AG10803 (cell line): Measurements from ENCODE around the gene CYP2C8.
"Not testable (repeated sequence)": the region's sequence is repeated elsewhere in the genome, so short reads cannot be mapped to it uniquely, and the experiment has no call there.

ENCODE experiments used
- DNase-seq: peaks from one replicate; pipeline ENCODE4 v3.0.0; 2010; ENCODE audit warnings: low read depth
- H3K4me3 ChIP-seq: 2 replicates; pipeline ENCODE4 v1.5.1; 2011; ENCODE audit warnings: mild to moderate bottlenecking, low read length, control low read depth
- CTCF ChIP-seq: conservative IDR thresholded peaks from 2 replicates; pipeline ENCODE4 v1.5.1; 2011; ENCODE audit warnings: mild to moderate bottlenecking, low read length, control low read depth, inconsistent platforms

Gene CYP2C8

GRCh38 chr10:95069286-95069685 lies at the start of gene CYP2C8:
Gene CYP2C8, minus strand, starts transcription at chr10:95069497. Its CDS starts 95 bp downstream, at chr10:95069402.
- no peak within 1 kb of the TSS for H3K4me3 ChIP-seq
- TF ChIP-seq CTCF: no peak
- DNase-seq: no peak

GRCh38 chr10:95116869-95117269 lies 47.6 kb upstream of the CYP2C8 start:
- no peak overlapping the region for H3K4me3 ChIP-seq
- no peak for DNase-seq
- no peak for TF ChIP-seq CTCF

- not testable (repeated sequence) for DNase-seq
Measured at GRCh38 chr10:95110823-95111222, 41.5 kb upstream of the CYP2C8 start.

GRCh38 chr10:95097805-95098204 lies 28.5 kb upstream of the CYP2C8 start:
- no peak for DNase-seq
- H3K4me3 ChIP-seq: no peak overlapping the region
- TF ChIP-seq CTCF: no peak

More at GRCh38 chr10:95110823-95111222, 41.5 kb upstream of the CYP2C8 start:
- not testable (repeated sequence) for H3K4me3 ChIP-seq

GRCh38 chr10:95096143-95096542 lies 26.8 kb upstream of the CYP2C8 start:
- no peak for TF ChIP-seq CTCF
- H3K4me3 ChIP-seq: no peak overlapping the region
- no peak for DNase-seq

- H3K4me3 ChIP-seq, DNase-seq: not testable (repeated sequence)
Measured at GRCh38 chr10:95079626-95080025, 10.3 kb upstream of the CYP2C8 start.

GRCh38 chr10:95077556-95077955 lies 8.3 kb upstream of the CYP2C8 start:
- TF ChIP-seq CTCF: no peak
- DNase-seq: no peak
- no peak overlapping the region for H3K4me3 ChIP-seq

GRCh38 chr10:95071107-95071660 lies 1.9 kb upstream of the CYP2C8 start:
- DNase-seq: no peak
- no peak for TF ChIP-seq CTCF

GRCh38 chr10:95064125-95064524 lies 5.2 kb downstream of the CYP2C8 start:
- not testable (repeated sequence) for DNase-seq, H3K4me3 ChIP-seq

More at GRCh38 chr10:95071107-95071660, 1.9 kb upstream of the CYP2C8 start:
- H3K4me3 ChIP-seq: no peak overlapping the region
